MCF 10A (cell line): ENCODE data around the gene ERCC6L2. TPM values are rescaled to one million over a fixed set of nuclear protein-coding genes. Genes with fewer than 3 reads are reported as not detected.

Experiments
- BruUV-seq: library from RNA; stranded (reverse); fragments of 400-500 nt; replicated peaks from 2 replicates; lab custom pipeline; 2021; lab: Mats Ljungman, UMichigan
- CTCF ChIA-PET: fragments of 300-600 bp; sonication (Branson Sonifier 250); formaldehyde crosslinking; extraction: SDS; loops from one replicate; lab custom pipeline; 2021; ENCODE audit warnings: antibody characterized with exemption, inconsistent platforms; lab: Yijun Ruan, JAX
- POLR2A ChIA-PET: fragments of 300-600, 350-650 bp; sonication (Branson Sonifier 250); formaldehyde crosslinking; extraction: SDS; loops from one replicate; lab custom pipeline; 2020; ENCODE audit warnings: antibody characterized with exemption, inconsistent platforms; lab: Yijun Ruan, JAX
- DNase-seq: peaks from one replicate; pipeline ENCODE4 v3.0.0-alpha.2; 2018; ENCODE audit not compliant: unreplicated experiment
- H3K27ac Mint-ChIP-seq: one replicate; pipeline ENCODE4 v1.8.0; 2022; ENCODE audit warnings: mild to moderate bottlenecking, low read depth, mixed read lengths; ENCODE audit not compliant: unreplicated experiment
- H3K27me3 Mint-ChIP-seq: one replicate; pipeline ENCODE4 v1.8.0; 2022; ENCODE audit warnings: mixed read lengths; ENCODE audit not compliant: insufficient read depth, unreplicated experiment
- H3K36me3 Mint-ChIP-seq: one replicate; pipeline ENCODE4 v1.8.0; 2022; ENCODE audit warnings: mild to moderate bottlenecking, moderate library complexity, mixed read lengths; ENCODE audit not compliant: insufficient read depth, unreplicated experiment
- H3K4me1 Mint-ChIP-seq: one replicate; pipeline ENCODE4 v1.8.0; 2022; ENCODE audit warnings: mixed read lengths; ENCODE audit not compliant: insufficient read depth, unreplicated experiment
- H3K4me3 Mint-ChIP-seq: one replicate; pipeline ENCODE4 v1.8.0; 2022; ENCODE audit warnings: mild to moderate bottlenecking, moderate library complexity, mixed read lengths; ENCODE audit not compliant: unreplicated experiment
- H3K9me3 Mint-ChIP-seq: one replicate; pipeline ENCODE4 v1.8.0; 2022; ENCODE audit warnings: mixed read lengths; ENCODE audit not compliant: unreplicated experiment
- CTCF ChIP-seq: fragments of 200-600 bp; IDR thresholded peaks from one replicate; pipeline ENCODE4 v1.8.0; 2022; ENCODE audit warnings: antibody characterized with exemption, mild to moderate bottlenecking; ENCODE audit not compliant: unreplicated experiment
- intact Hi-C: fragments of 100-400 bp; cut with micrococcal nuclease; formaldehyde crosslinking; loops from 2 replicates; pipeline ENCODE4 v1.14.1; 2022
- total RNA-seq: library from RNA; stranded (reverse); gene quantifications from 2 replicates; pipeline ENCODE4 v1.2.3, GENCODE V29; 2022

The ERCC6L2 gene
- total RNA-seq, 1 experiment from 2014 or later = 26.9 TPM

GRCh38 chr9:96006961-96007360 is 131.5 kb downstream of the ERCC6L2 start:
- Mint-ChIP-seq H3K9me3 (no peaks in the 10 kb centered on the region), H3K36me3 (peaks cover 18% of the 10 kb centered on the region), H3K27ac (no peak overlapping the region), H3K4me1 (no peaks in the 10 kb centered on the region), H3K4me3 (no peak overlapping the region), H3K27me3 (no peaks in the 10 kb centered on the region)
- intact Hi-C loops = no loop called here
- CTCF ChIA-PET = no interaction called here
- no TSS peak for BruUV-seq
- no peak for TF ChIP-seq CTCF
- DNase-seq = no peak
- POLR2A ChIA-PET = interaction anchor here (0.7 kb wide), 1 partner anchor 1338 kb away, joined by 4 read pairs; no protein-coding TSS in a partner anchor

GRCh38 chr9:96008502-96009222 is 133.2 kb downstream of the ERCC6L2 start:
- H3K27me3 Mint-ChIP-seq = no peaks in the 10 kb centered on the region
- no peak overlapping the region for H3K4me3 Mint-ChIP-seq
- no peaks in the 10 kb centered on the region for H3K9me3 Mint-ChIP-seq
- peaks cover 14% of the 10 kb centered on the region for H3K36me3 Mint-ChIP-seq
- ChIA-PET POLR2A (interaction anchor here (0.6 to 1.1 kb wide), 2 partner anchors 12 to 207 kb away, joined by 3 read pairs; no protein-coding TSS in a partner anchor), CTCF (interaction anchor here (1.0 kb wide), 1 partner anchor 62 kb away, joined by 3 read pairs; no protein-coding TSS in a partner anchor)
- peak; percentile 41 for DNase-seq
- H3K4me1 Mint-ChIP-seq = no peaks in the 10 kb centered on the region
- no peak overlapping the region for H3K27ac Mint-ChIP-seq
- intact Hi-C loops = no loop called here
- TF ChIP-seq CTCF = no peak
- BruUV-seq = no TSS peak

GRCh38 chr9:96009223-96009602 is 133.7 kb downstream of the ERCC6L2 start:
- peaks cover 16% of the 10 kb centered on the region for H3K36me3 Mint-ChIP-seq
- DNase-seq = no peak
- H3K27ac Mint-ChIP-seq = no peak overlapping the region
- no peaks in the 10 kb centered on the region for H3K4me1 Mint-ChIP-seq
- H3K9me3 Mint-ChIP-seq = no peaks in the 10 kb centered on the region
- no TSS peak for BruUV-seq
- ChIA-PET CTCF (no interaction called here), POLR2A (interaction anchor here (0.6 to 1.1 kb wide), 2 partner anchors 13 to 206 kb away, joined by 3 read pairs; no protein-coding TSS in a partner anchor)
- intact Hi-C loops = no loop called here
- no peaks in the 10 kb centered on the region for H3K27me3 Mint-ChIP-seq
- TF ChIP-seq CTCF = no peak
- no peak overlapping the region for H3K4me3 Mint-ChIP-seq

- no peak overlapping the region for H3K4me3 Mint-ChIP-seq
- no peaks in the 10 kb centered on the region for H3K27me3 Mint-ChIP-seq
- H3K4me1 Mint-ChIP-seq = no peaks in the 10 kb centered on the region
- H3K9me3 Mint-ChIP-seq = no peaks in the 10 kb centered on the region
- CTCF ChIA-PET = no interaction called here
- peaks cover 22% of the 10 kb centered on the region for H3K36me3 Mint-ChIP-seq
- H3K27ac Mint-ChIP-seq = no peak overlapping the region
- no peak for DNase-seq
- POLR2A ChIA-PET = interaction anchor here (1.1 kb wide), 1 partner anchor 13 kb away, joined by 3 read pairs; no protein-coding TSS in a partner anchor
- no TSS peak for BruUV-seq
- TF ChIP-seq CTCF = no peak
- intact Hi-C loops = no loop called here
Measured at GRCh38 chr9:96009690-96010472, 134.4 kb downstream of the ERCC6L2 start.
